Stomach (tissue), 9 donors: ENCODE measurements around the gene FHAD1. TPM values are rescaled to one million over a fixed set of nuclear protein-coding genes. Genes with fewer than 3 reads are reported as not detected.

Source experiments
- DNase-seq, 2 donors: peaks; one replicate each; pipeline versions ENCODE4 v3.0.0 to v3.0.0-alpha.2; 2013 to 2019
- H3K27ac ChIP-seq, 5 donors: fragments of 200-600 bp in 4 of 5; sonication (generic) in 4 of 5; one replicate each; pipeline ENCODE4 v1.5.1; 2013 to 2019; ENCODE audit warnings: mild to moderate bottlenecking in 1 of 5, moderate library complexity in 1 of 5
- H3K27me3 ChIP-seq, 3 donors: fragments of 200-600 bp; sonication (generic); one replicate each; pipeline ENCODE4 v1.5.1; 2017 to 2019; ENCODE audit warnings: mixed run types in 1 of 3
- H3K36me3 ChIP-seq, 4 donors: fragments of 200-600 bp; sonication (generic); 1 replicate in 3 of 4; 2 replicates in 1 of 4; pipeline ENCODE4 v1.5.1; 2016 to 2019
- H3K4me1 ChIP-seq, 4 donors: fragments of 200-600 bp; sonication (generic); one replicate each; pipeline ENCODE4 v1.5.1; 2016 to 2019
- H3K4me3 ChIP-seq, 4 donors: fragments of 200-600 bp; sonication (generic) in 3 of 4; one replicate each; pipeline ENCODE4 v1.5.1; 2016 to 2019; ENCODE audit warnings: mild to moderate bottlenecking in 1 of 4
- H3K9me3 ChIP-seq, 4 donors: fragments of 200-600 bp; sonication (generic); one replicate each; pipeline ENCODE4 v1.5.1; 2016 to 2019
- CTCF ChIP-seq, 7 experiments: fragments of 450-650 bp in 4 of 7; fragments of 200-600 bp in 3 of 7; sonication (generic) in 3 of 7; IDR thresholded peaks; one replicate each; pipeline ENCODE4 v1.5.1; 2016 to 2019; ENCODE audit warnings: antibody characterized with exemption in 7 of 7, control low read depth in 2 of 7, mild to moderate bottlenecking in 1 of 7
- EP300 ChIP-seq: sonication (generic); formaldehyde crosslinking; IDR thresholded peaks from one replicate; pipeline ENCODE4 v1.6.1; 2017; ENCODE audit warnings: antibody characterized with exemption
- POLR2A ChIP-seq, 4 donors: fragments of 450-650 bp; IDR thresholded peaks; one replicate each; pipeline ENCODE4 v1.6.1; 2016; ENCODE audit warnings: antibody characterized with exemption in 4 of 4, control low read depth in 2 of 4, mild to moderate bottlenecking in 1 of 4, moderate library complexity in 1 of 4
- POLR2AphosphoS5 ChIP-seq, 3 donors: sonication (generic); formaldehyde crosslinking; IDR thresholded peaks; one replicate each; pipeline ENCODE4 v1.6.1; 2016; ENCODE audit warnings: antibody characterized with exemption in 3 of 3
- WGBS, 5 donors: extraction: QIAGEN DNeasy Blood & Tissue Kit in 3 of 5; methylation state at CpG; one replicate each; pipeline versions ENCODE4 v1.1.5 to v1.1.7; 2013 to 2018; 5-methylcytosine and 5-hydroxymethylcytosine counted together
- intact Hi-C: fragments of 100-400 bp; cut with DNase I; formaldehyde crosslinking; loops from one replicate; pipeline ENCODE4 v1.15.1; 2023; ENCODE audit warnings: low total_unique reads
- polyA plus RNA-seq, 3 donors: library from polyadenylated mRNA; stranded (reverse); fragments of 200-250 nt; gene quantifications; one replicate each; pipeline ENCODE4 v1.2.3, GENCODE V29; 2013
- total RNA-seq, 5 donors: library from RNA; depleted of rRNA; stranded (reverse); fragments of >200 nt; gene quantifications; one replicate each; pipeline versions ENCODE4 v1.1.0 to v1.2.3, GENCODE V29; 2014 to 2016
- donor health status: healthy with polysubstance abuse.
- donor health status: Bipolar disorder and iron deficiency.
- donor health status: healthy.

The FHAD1 gene
- total and polyA plus RNA-seq, 8 donors = 0.38 to 5.1 (median 1.4) TPM; not detected in 2

GRCh38 chr1:15441247-15441646 is 194.2 kb downstream of the FHAD1 start:
- Histone ChIP-seq H3K27ac (no peak overlapping the region), H3K27me3 (no peaks in the 10 kb centered on the region), H3K4me1 (no peaks in the 10 kb centered on the region), H3K9me3 (no peaks in the 10 kb centered on the region), H3K36me3 (no peaks in the 10 kb centered on the region), H3K4me3 (no peak overlapping the region)
- 79 to 89% (median 88%) methylated on average over 6 of the region's 6 CpGs for WGBS, 5 donors
- no peak for DNase-seq
- TF ChIP-seq POLR2AphosphoS5 (IDR thresholded peaks at IDR 0.05) (no peak), POLR2A (IDR thresholded peaks at IDR 0.05) (no peak), EP300 (no peak), CTCF (IDR thresholded peaks at IDR 0.05) (no peak)
- intact Hi-C loops = no loop called here

DNA sequence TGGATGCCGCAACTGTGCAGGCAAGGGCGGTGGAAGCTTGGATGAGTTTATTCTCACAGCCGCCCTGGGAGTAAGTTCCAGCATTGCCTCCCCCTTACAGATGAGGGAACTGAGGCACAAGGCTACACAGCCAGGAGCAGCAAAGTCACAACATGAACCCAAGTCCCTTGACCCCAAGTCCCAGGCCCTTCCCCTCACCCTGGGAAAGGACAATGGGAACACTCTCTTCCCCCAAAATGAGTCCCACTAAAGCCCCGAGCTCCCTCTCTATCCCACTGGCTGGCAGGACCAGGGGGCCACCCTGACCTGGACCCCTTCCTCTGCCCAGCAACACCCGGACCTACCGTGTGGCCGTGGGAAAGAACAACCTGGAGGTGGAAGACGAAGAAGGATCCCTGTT is 195.1 kb downstream of the FHAD1 start:
- Histone ChIP-seq H3K4me1 (no peaks in the 10 kb centered on the region), H3K36me3 (no peaks in the 10 kb centered on the region), H3K27me3 (no peaks in the 10 kb centered on the region), H3K4me3 (no peak overlapping the region), H3K27ac (no peak overlapping the region), H3K9me3 (no peaks in the 10 kb centered on the region)
- intact Hi-C loops = no loop called here
- 76 to 94% (median 84%) methylated on average over 8 of the region's 8 CpGs for WGBS, 5 donors
- no peak for TF ChIP-seq POLR2AphosphoS5 (IDR thresholded peaks at IDR 0.05)
- no peak for TF ChIP-seq POLR2A (IDR thresholded peaks at IDR 0.05)
- no peak for TF ChIP-seq CTCF (IDR thresholded peaks at IDR 0.05)
- TF ChIP-seq EP300 = no peak
- no peak for DNase-seq

GRCh38 chr1:15442759-15443158 is 195.7 kb downstream of the FHAD1 start:
- H3K9me3 ChIP-seq = no peaks in the 10 kb centered on the region
- no peak overlapping the region for H3K4me3 ChIP-seq
- H3K27me3 ChIP-seq = peaks cover 0 to 3% (median 0%) of the 10 kb centered on the region in 3 donors
- no peaks in the 10 kb centered on the region for H3K4me1 ChIP-seq
- no peak overlapping the region for H3K27ac ChIP-seq
- no peak for TF ChIP-seq EP300
- TF ChIP-seq POLR2A (IDR thresholded peaks at IDR 0.05) = no peak
- no peak for TF ChIP-seq POLR2AphosphoS5 (IDR thresholded peaks at IDR 0.05)
- no peak for TF ChIP-seq CTCF (IDR thresholded peaks at IDR 0.05)
- no peak for DNase-seq
- 83 to 92% (median 91%) methylated on average over 5 of the region's 5 CpGs for WGBS, 5 donors
- H3K36me3 ChIP-seq = no peaks in the 10 kb centered on the region
- intact Hi-C loops = no loop called here

DNA sequence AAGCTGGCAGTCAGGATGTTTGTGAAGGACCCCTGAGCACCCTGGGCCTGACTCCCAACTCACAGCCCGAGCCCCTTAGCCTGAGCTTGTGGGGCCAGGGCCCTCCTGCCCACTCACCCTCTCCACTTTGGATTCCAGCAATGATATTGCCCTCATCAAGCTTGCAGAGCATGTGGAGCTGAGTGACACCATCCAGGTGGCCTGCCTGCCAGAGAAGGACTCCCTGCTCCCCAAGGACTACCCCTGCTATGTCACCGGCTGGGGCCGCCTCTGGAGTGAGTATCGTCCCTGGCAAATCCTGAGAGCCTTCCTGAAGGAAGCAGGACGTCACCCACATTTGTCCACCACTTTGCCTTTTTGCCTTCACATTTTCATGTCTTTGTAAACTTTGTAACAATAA is 196.3 kb downstream of the FHAD1 start:
- 63 to 71% (median 66%) methylated on average over 5 of the region's 5 CpGs for WGBS, 5 donors
- no peak for DNase-seq
- no peak for TF ChIP-seq CTCF (IDR thresholded peaks at IDR 0.05)
- no peak for TF ChIP-seq POLR2AphosphoS5 (IDR thresholded peaks at IDR 0.05)
- no peak for TF ChIP-seq EP300
- TF ChIP-seq POLR2A (IDR thresholded peaks at IDR 0.05) = no peak
- H3K27ac ChIP-seq = no peak overlapping the region
- intact Hi-C loops = no loop called here
- H3K36me3 ChIP-seq = no peaks in the 10 kb centered on the region
- H3K4me1 ChIP-seq = no peaks in the 10 kb centered on the region
- peaks cover 0 to 3% (median 0%) of the 10 kb centered on the region in 3 donors for H3K27me3 ChIP-seq
- H3K4me3 ChIP-seq = no peak overlapping the region
- no peaks in the 10 kb centered on the region for H3K9me3 ChIP-seq
